Prostate gland (tissue), 2 donors: Measurements from ENCODE around the gene CXXC5. TPM values are rescaled to one million over a fixed set of nuclear protein-coding genes. Genes with fewer than 3 reads are reported as not detected.

Source experiments
- DNase-seq: peaks from one replicate; pipeline ENCODE4 v3.0.0-alpha.2; 2019; ENCODE audit warnings: low spot score
- H3K27ac ChIP-seq, 2 donors: fragments of 200-600 bp; sonication (generic); 2 replicates each; pipeline ENCODE4 v1.5.1; 2017 to 2019
- H3K27me3 ChIP-seq: fragments of 200-600 bp; sonication (generic); replicated peaks from 2 replicates; pipeline ENCODE4 v1.5.1; 2019; ENCODE audit not compliant: insufficient read depth
- H3K36me3 ChIP-seq, 2 donors: fragments of 200-600 bp; sonication (generic); 1 replicate in 1 of 2; 2 replicates in 1 of 2; pipeline versions ENCODE4 v1.5.1 to v1.8.1; 2017 to 2019
- H3K4me1 ChIP-seq: fragments of 200-600 bp; sonication (generic); replicated peaks from 2 replicates; pipeline ENCODE4 v1.5.1; 2019
- H3K4me3 ChIP-seq, 2 donors: fragments of 200-600 bp; sonication (generic); 2 replicates each; pipeline ENCODE4 v1.5.1; 2017 to 2019
- H3K9me3 ChIP-seq: fragments of 200-600 bp; sonication (generic); 2 replicates; pipeline ENCODE4 v1.5.1; 2017
- CTCF ChIP-seq, 4 experiments: fragments of 200-600 bp in 2 of 4; fragments of 450-650 bp in 2 of 4; sonication (generic) in 2 of 4; IDR thresholded peaks; 1 replicate in 3 of 4; 2 replicates in 1 of 4; pipeline ENCODE4 v1.5.1; 2016 to 2019; ENCODE audit warnings: antibody characterized with exemption in 4 of 4, mild to moderate bottlenecking in 2 of 4, moderate library complexity in 2 of 4
- POLR2A ChIP-seq: fragments of 450-650 bp; IDR thresholded peaks from one replicate; pipeline ENCODE4 v1.6.1; 2016; ENCODE audit warnings: antibody characterized with exemption, mild to moderate bottlenecking
- POLR2AphosphoS5 ChIP-seq: sonication (generic); formaldehyde crosslinking; IDR thresholded peaks from one replicate; pipeline ENCODE4 v1.6.1; 2017; ENCODE audit warnings: antibody characterized with exemption
- WGBS: methylation state at CpG from one replicate; pipeline ENCODE4 v1.1.5; 2018; 5-methylcytosine and 5-hydroxymethylcytosine counted together
- intact Hi-C: fragments of 100-400 bp; cut with DNase I; formaldehyde crosslinking; loops from one replicate; pipeline ENCODE4 v1.14.2; 2022
- total RNA-seq, 2 donors: library from RNA; depleted of rRNA; stranded (reverse); fragments of >200 nt; gene quantifications; one replicate each; pipeline ENCODE4 v1.1.0, GENCODE V29; 2016

The CXXC5 gene
- total RNA-seq, 2 donors from 2014 or later: 47.4 to 47.7 TPM

- Histone ChIP-seq H3K27ac (no peak overlapping the region), H3K9me3 (no peaks in the 10 kb centered on the region), H3K4me3 (no peak overlapping the region), H3K36me3 (no peaks in the 10 kb centered on the region), H3K27me3 (no peaks in the 10 kb centered on the region), H3K4me1 (peaks cover 16% of the 10 kb centered on the region)
- intact Hi-C loops: no loop called here
- TF ChIP-seq CTCF (IDR thresholded peaks at IDR 0.05) (no peak), POLR2A (no peak), POLR2AphosphoS5 (no peak)
- 52% methylated on average over 22 of the region's 22 CpGs for WGBS
- DNase-seq: no peak
Observed at GRCh38 chr5:139701056-139701741, 53.0 kb downstream of the CXXC5 start.

- H3K9me3 ChIP-seq: no peaks in the 10 kb centered on the region
- 85% methylated on average over 3 of the region's 3 CpGs for WGBS
- DNase-seq: no peak
- H3K27me3 ChIP-seq: no peaks in the 10 kb centered on the region
- H3K4me1 ChIP-seq: peaks cover 7% of the 10 kb centered on the region
- TF ChIP-seq POLR2AphosphoS5 (no peak), CTCF (IDR thresholded peaks at IDR 0.05) (no peak), POLR2A (no peak)
- H3K4me3 ChIP-seq: no peak overlapping the region
- no peaks in the 10 kb centered on the region for H3K36me3 ChIP-seq
- no peak overlapping the region for H3K27ac ChIP-seq
- intact Hi-C loops: no loop called here
Observed at GRCh38 chr5:139702548-139702947, 54.4 kb downstream of the CXXC5 start.

- no peak for TF ChIP-seq POLR2A
- TF ChIP-seq POLR2AphosphoS5: no peak
- TF ChIP-seq CTCF (IDR thresholded peaks at IDR 0.05): no peak
Observed at GRCh38 chr5:139704748-139705147, 56.6 kb downstream of the CXXC5 start.

GRCh38 chr5:139705191-139705590 is 57.0 kb downstream of the CXXC5 start:
- 75% methylated on average over 3 of the region's 3 CpGs for WGBS
- intact Hi-C loops: no loop called here
- DNase-seq: no peak

More at GRCh38 chr5:139704748-139705147, 56.6 kb downstream of the CXXC5 start:
- Histone ChIP-seq H3K9me3 (no peaks in the 10 kb centered on the region), H3K27ac (no peak overlapping the region), H3K4me1 (no peaks in the 10 kb centered on the region), H3K27me3 (no peaks in the 10 kb centered on the region), H3K36me3 (no peaks in the 10 kb centered on the region), H3K4me3 (no peak overlapping the region)
- no peak for DNase-seq
- 93% methylated on average over 4 of the region's 4 CpGs for WGBS
- intact Hi-C loops: no loop called here

More at GRCh38 chr5:139705191-139705590, 57.0 kb downstream of the CXXC5 start:
- no peaks in the 10 kb centered on the region for H3K4me1 ChIP-seq
- H3K9me3 ChIP-seq: no peaks in the 10 kb centered on the region
- H3K36me3 ChIP-seq: no peaks in the 10 kb centered on the region
- no peak overlapping the region for H3K27ac ChIP-seq
- TF ChIP-seq POLR2AphosphoS5: no peak
- no peak for TF ChIP-seq CTCF (IDR thresholded peaks at IDR 0.05)
- no peak for TF ChIP-seq POLR2A
- H3K4me3 ChIP-seq: no peak overlapping the region
- H3K27me3 ChIP-seq: no peaks in the 10 kb centered on the region
